Stimulated activated effector memory CD8-positive, alpha-beta T cell treated with anti-CD3 and anti-CD28 coated beads, Interleukin-12 subunit alpha, Interleukin-12 subunit beta, amount 100 ng/mL, for 72 hours (primary cell): ENCODE measurements around the gene ISG20.

Source experiments
- ATAC-seq: fragments of 150-1000 bp; cut with Tn5 transposase; 2 replicates; pipeline ENCODE4 v1.10.0; 2021
- DNase-seq, 2 donors: peaks; one replicate each; pipeline ENCODE4 v3.0.0; 2021 to 2022; ENCODE audit warnings: low spot score in 2 of 2
- H3K27ac Mint-ChIP-seq: one replicate; pipeline ENCODE4 v1.8.0; 2022; ENCODE audit warnings: mild to moderate bottlenecking, mixed read lengths
- H3K36me3 Mint-ChIP-seq: one replicate; pipeline ENCODE4 v1.8.0; 2022; ENCODE audit warnings: mild to moderate bottlenecking, mixed read lengths
- H3K4me1 Mint-ChIP-seq: one replicate; pipeline ENCODE4 v1.8.0; 2022; ENCODE audit warnings: mixed read lengths
- H3K4me3 Mint-ChIP-seq: one replicate; pipeline ENCODE4 v1.8.0; 2022; ENCODE audit warnings: mild to moderate bottlenecking, mixed read lengths
- H3K9me3 Mint-ChIP-seq: one replicate; pipeline ENCODE4 v1.8.0; 2022; ENCODE audit warnings: mixed read lengths

The ISG20 gene

GRCh38 chr15:88638626-88639372 is at the start of gene ISG20:
TSS of gene ISG20 (plus strand) at chr15:88639016. CDS start at chr15:88639367, 351 bp downstream.
- H3K4me3 Mint-ChIP-seq, result peak within 1 kb of the TSS; percentile 81
- H3K9me3 Mint-ChIP-seq, result no peaks in the 10 kb centered on the region
- peaks cover 66% of the 10 kb centered on the region for H3K4me1 Mint-ChIP-seq
- peaks cover 80% of the 10 kb centered on the region for H3K36me3 Mint-ChIP-seq
- DNase-seq (peak; percentile 64 to 92), ATAC-seq (peak; percentile 87)
- H3K27ac Mint-ChIP-seq, result peak within 1 kb of the TSS; percentile 94

GRCh38 chr15:88590759-88591158 is 48.1 kb upstream of the ISG20 start:
- H3K4me1 Mint-ChIP-seq, result no peaks in the 10 kb centered on the region
- DNase-seq (no peak), ATAC-seq (no peak)
- no peak overlapping the region for H3K4me3 Mint-ChIP-seq
- H3K27ac Mint-ChIP-seq, result no peak overlapping the region
- no peaks in the 10 kb centered on the region for H3K36me3 Mint-ChIP-seq
- H3K9me3 Mint-ChIP-seq, result no peaks in the 10 kb centered on the region

- Mint-ChIP-seq H3K4me1 (no peaks in the 10 kb centered on the region), H3K4me3 (no peak overlapping the region), H3K27ac (no peak overlapping the region), H3K36me3 (no peaks in the 10 kb centered on the region), H3K9me3 (no peaks in the 10 kb centered on the region)
- DNase-seq, result no peak
- no peak for ATAC-seq
Measured at GRCh38 chr15:88591384-88591783, 47.4 kb upstream of the ISG20 start.

- no peak overlapping the region for H3K27ac Mint-ChIP-seq
- no peak overlapping the region for H3K4me3 Mint-ChIP-seq
- no peaks in the 10 kb centered on the region for H3K36me3 Mint-ChIP-seq
- no peaks in the 10 kb centered on the region for H3K9me3 Mint-ChIP-seq
- DNase-seq, result no peak
- peaks cover 18% of the 10 kb centered on the region for H3K4me1 Mint-ChIP-seq
- no peak for ATAC-seq
Measured at GRCh38 chr15:88603885-88604284, 34.9 kb upstream of the ISG20 start.

- H3K9me3 Mint-ChIP-seq, result no peaks in the 10 kb centered on the region
- no peak overlapping the region for H3K4me3 Mint-ChIP-seq
Measured at GRCh38 chr15:88604381-88605188, 34.2 kb upstream of the ISG20 start.

GRCh38 chr15:88605189-88606069 is 33.4 kb upstream of the ISG20 start:
- Mint-ChIP-seq H3K36me3 (no peaks in the 10 kb centered on the region), H3K4me1 (peaks cover 18% of the 10 kb centered on the region), H3K4me3 (no peak overlapping the region), H3K27ac (no peak overlapping the region), H3K9me3 (no peaks in the 10 kb centered on the region)
- DNase-seq, result no peak
- ATAC-seq, result no peak

More at GRCh38 chr15:88604381-88605188, 34.2 kb upstream of the ISG20 start:
- no peaks in the 10 kb centered on the region for H3K36me3 Mint-ChIP-seq
- no peak overlapping the region for H3K27ac Mint-ChIP-seq
- H3K4me1 Mint-ChIP-seq, result peaks cover 18% of the 10 kb centered on the region
- ATAC-seq (no peak), DNase-seq (no peak)

GRCh38 chr15:88606070-88606794 is 32.6 kb upstream of the ISG20 start:
- Mint-ChIP-seq H3K4me3 (no peak overlapping the region), H3K9me3 (no peaks in the 10 kb centered on the region), H3K36me3 (no peaks in the 10 kb centered on the region), H3K27ac (no peak overlapping the region), H3K4me1 (peaks cover 18% of the 10 kb centered on the region)
- DNase-seq (no peak), ATAC-seq (no peak)

GRCh38 chr15:88607951-88608350 is 30.9 kb upstream of the ISG20 start:
- H3K4me3 Mint-ChIP-seq, result no peak overlapping the region
- peaks cover 21% of the 10 kb centered on the region for H3K4me1 Mint-ChIP-seq
- ATAC-seq (no peak), DNase-seq (no peak)
- no peaks in the 10 kb centered on the region for H3K36me3 Mint-ChIP-seq
- no peak overlapping the region for H3K27ac Mint-ChIP-seq
- H3K9me3 Mint-ChIP-seq, result no peaks in the 10 kb centered on the region

- H3K9me3 Mint-ChIP-seq, result no peaks in the 10 kb centered on the region
- peaks cover 25% of the 10 kb centered on the region for H3K4me1 Mint-ChIP-seq
- no peaks in the 10 kb centered on the region for H3K36me3 Mint-ChIP-seq
- H3K27ac Mint-ChIP-seq, result no peak overlapping the region
- H3K4me3 Mint-ChIP-seq, result no peak overlapping the region
- DNase-seq (no peak), ATAC-seq (no peak)
Measured at GRCh38 chr15:88608607-88609181, 30.1 kb upstream of the ISG20 start.

GRCh38 chr15:88609344-88610090 is 29.3 kb upstream of the ISG20 start:
- DNase-seq (no peak), ATAC-seq (no peak)
- H3K4me1 Mint-ChIP-seq, result peaks cover 20% of the 10 kb centered on the region
- no peaks in the 10 kb centered on the region for H3K36me3 Mint-ChIP-seq
- no peak overlapping the region for H3K4me3 Mint-ChIP-seq
- no peaks in the 10 kb centered on the region for H3K9me3 Mint-ChIP-seq
- no peak overlapping the region for H3K27ac Mint-ChIP-seq

- no peak overlapping the region for H3K4me3 Mint-ChIP-seq
- H3K27ac Mint-ChIP-seq, result no peak overlapping the region
- DNase-seq (no peak), ATAC-seq (no peak)
- H3K4me1 Mint-ChIP-seq, result peaks cover 13% of the 10 kb centered on the region
- no peaks in the 10 kb centered on the region for H3K36me3 Mint-ChIP-seq
- H3K9me3 Mint-ChIP-seq, result no peaks in the 10 kb centered on the region
Measured at GRCh38 chr15:88610701-88611231, 28.1 kb upstream of the ISG20 start.

- DNase-seq (no peak), ATAC-seq (no peak)
- no peak overlapping the region for H3K27ac Mint-ChIP-seq
- no peaks in the 10 kb centered on the region for H3K36me3 Mint-ChIP-seq
- H3K9me3 Mint-ChIP-seq, result no peaks in the 10 kb centered on the region
- no peak overlapping the region for H3K4me3 Mint-ChIP-seq
- H3K4me1 Mint-ChIP-seq, result peaks cover 7% of the 10 kb centered on the region
Measured at GRCh38 chr15:88612186-88612796, 26.5 kb upstream of the ISG20 start.
